A673 (cell line): ENCODE results near the gene DNAJC13. TPM values are rescaled to one million over a fixed set of nuclear protein-coding genes. Genes with fewer than 3 reads are reported as not detected.

Experiments used
- BruUV-seq: library from RNA; stranded (reverse); fragments of 400-500 nt; replicated peaks from 2 replicates; lab custom pipeline; 2021; lab: Mats Ljungman, UMichigan
- CTCF ChIA-PET: fragments of 300-600 bp; sonication (Branson Sonifier 250); formaldehyde crosslinking; loops from one replicate; lab custom pipeline; 2022; ENCODE audit warnings: antibody characterized with exemption; lab: Charles Lee
- POLR2A ChIA-PET: fragments of 300-600 bp; sonication (Branson Sonifier 250); formaldehyde crosslinking; loops from one replicate; lab custom pipeline; 2022; ENCODE audit warnings: antibody characterized with exemption; ENCODE audit not compliant: low non-redundant PET; lab: Charles Lee
- DNase-seq: peaks from one replicate; pipeline ENCODE4 v3.0.0-alpha.2; 2015; ENCODE audit warnings: low spot score
- H3K27ac ChIP-seq: fragments of 200-600 bp; sonication (generic); 2 replicates; pipeline ENCODE4 v1.5.1; 2016; ENCODE audit warnings: mixed run types, low read depth, mild to moderate bottlenecking, mixed read lengths, antibody characterized with exemption, low read length; ENCODE audit not compliant: poor library complexity, severe bottlenecking
- H3K27me3 ChIP-seq: fragments of 200-600 bp; sonication (generic); replicated peaks from 2 replicates; pipeline ENCODE4 v1.6.1; 2017; ENCODE audit warnings: mixed run types, low read depth, mild to moderate bottlenecking, mixed read lengths, antibody characterized with exemption, low read length; ENCODE audit not compliant: insufficient read depth, poor library complexity
- H3K36me3 ChIP-seq: fragments of 200-600 bp; sonication (generic); 2 replicates; pipeline ENCODE4 v1.6.1; 2016; ENCODE audit warnings: mixed run types, mild to moderate bottlenecking, mixed read lengths, antibody characterized with exemption, low read length; ENCODE audit not compliant: insufficient read depth, poor library complexity, severe bottlenecking
- H3K4me1 ChIP-seq: fragments of 200-600 bp; sonication (generic); 2 replicates; pipeline ENCODE4 v1.6.1; 2017; ENCODE audit warnings: mixed run types, mild to moderate bottlenecking, mixed read lengths, antibody characterized with exemption, low read length; ENCODE audit not compliant: insufficient read depth, poor library complexity, severe bottlenecking
- H3K4me3 ChIP-seq: fragments of 200-600 bp; sonication (generic); 2 replicates; pipeline ENCODE4 v1.5.1; 2016; ENCODE audit warnings: low read depth, mixed run types, mild to moderate bottlenecking, mixed read lengths, low read length; ENCODE audit not compliant: poor library complexity, severe bottlenecking
- H3K9me3 ChIP-seq: fragments of 200-600 bp; sonication (generic); 2 replicates; pipeline ENCODE4 v1.6.1; 2016; ENCODE audit warnings: mixed run types, low read depth, mild to moderate bottlenecking, mixed read lengths, antibody characterized with exemption, low read length; ENCODE audit not compliant: poor library complexity, severe bottlenecking
- EZH2 ChIP-seq: fragments of 200-600 bp; sonication (generic); IDR thresholded peaks from 2 replicates; pipeline ENCODE4 v1.6.1; 2017; ENCODE audit warnings: borderline replicate concordance, low read depth, mild to moderate bottlenecking, mixed read lengths, antibody characterized with exemption, low read length; ENCODE audit not compliant: poor library complexity, severe bottlenecking
- intact Hi-C: fragments of 100-400 bp; cut with micrococcal nuclease; formaldehyde crosslinking; loops from one replicate; pipeline ENCODE4 v1.10.0; 2022; ENCODE audit not compliant: unreplicated experiment
- total RNA-seq: library from RNA; stranded (reverse); gene quantifications from 2 replicates; pipeline ENCODE4 v1.2.3, GENCODE V29; 2021
- TF ChIP-seq, protein P1 (sequence below): fragments of 300-800, 200-600 bp; sonication (generic); conservative IDR thresholded peaks from 2 replicates; pipeline ENCODE4 v1.5.1; 2017; ENCODE audit warnings: low read depth, mild to moderate bottlenecking, antibody characterized with exemption, low read length, moderate library complexity, mixed read lengths

Gene DNAJC13
- total RNA-seq, 1 experiment from 2014 or later, result 46.0 TPM

DNA sequence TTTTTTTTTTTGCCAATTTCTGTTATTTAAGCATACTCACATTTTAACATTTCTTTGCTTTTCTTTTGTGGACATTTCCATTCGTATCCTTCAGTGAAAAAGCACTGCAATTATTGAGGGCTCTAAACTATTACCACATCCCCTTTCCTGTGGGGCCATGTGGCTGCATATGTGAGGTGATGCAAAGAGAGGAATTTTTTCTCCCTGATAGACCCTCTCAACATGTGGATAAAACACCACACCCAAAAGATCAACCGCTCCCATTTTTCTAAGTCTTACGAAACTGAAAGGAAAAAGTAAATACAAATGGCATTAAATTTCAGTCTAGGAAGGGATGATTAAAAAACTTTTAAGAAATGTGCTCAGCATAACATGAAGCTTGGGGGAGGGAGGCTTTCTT is 68.8 kb downstream of the DNAJC13 start:
- ChIA-PET CTCF (no interaction called here), POLR2A (no interaction called here)
- Histone ChIP-seq H3K36me3 (peaks cover 55% of the 10 kb centered on the region), H3K27me3 (no peaks in the 10 kb centered on the region), H3K4me1 (no peaks in the 10 kb centered on the region), H3K27ac (no peak overlapping the region), H3K4me3 (no peak overlapping the region), H3K9me3 (no peaks in the 10 kb centered on the region)
- TF ChIP-seq, protein P1, sequence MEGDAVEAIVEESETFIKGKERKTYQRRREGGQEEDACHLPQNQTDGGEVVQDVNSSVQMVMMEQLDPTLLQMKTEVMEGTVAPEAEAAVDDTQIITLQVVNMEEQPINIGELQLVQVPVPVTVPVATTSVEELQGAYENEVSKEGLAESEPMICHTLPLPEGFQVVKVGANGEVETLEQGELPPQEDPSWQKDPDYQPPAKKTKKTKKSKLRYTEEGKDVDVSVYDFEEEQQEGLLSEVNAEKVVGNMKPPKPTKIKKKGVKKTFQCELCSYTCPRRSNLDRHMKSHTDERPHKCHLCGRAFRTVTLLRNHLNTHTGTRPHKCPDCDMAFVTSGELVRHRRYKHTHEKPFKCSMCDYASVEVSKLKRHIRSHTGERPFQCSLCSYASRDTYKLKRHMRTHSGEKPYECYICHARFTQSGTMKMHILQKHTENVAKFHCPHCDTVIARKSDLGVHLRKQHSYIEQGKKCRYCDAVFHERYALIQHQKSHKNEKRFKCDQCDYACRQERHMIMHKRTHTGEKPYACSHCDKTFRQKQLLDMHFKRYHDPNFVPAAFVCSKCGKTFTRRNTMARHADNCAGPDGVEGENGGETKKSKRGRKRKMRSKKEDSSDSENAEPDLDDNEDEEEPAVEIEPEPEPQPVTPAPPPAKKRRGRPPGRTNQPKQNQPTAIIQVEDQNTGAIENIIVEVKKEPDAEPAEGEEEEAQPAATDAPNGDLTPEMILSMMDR, result no peak
- no peak for TF ChIP-seq EZH2
- no peak for DNase-seq
- BruUV-seq, result no TSS peak
- intact Hi-C loops, result no loop called here

DNA sequence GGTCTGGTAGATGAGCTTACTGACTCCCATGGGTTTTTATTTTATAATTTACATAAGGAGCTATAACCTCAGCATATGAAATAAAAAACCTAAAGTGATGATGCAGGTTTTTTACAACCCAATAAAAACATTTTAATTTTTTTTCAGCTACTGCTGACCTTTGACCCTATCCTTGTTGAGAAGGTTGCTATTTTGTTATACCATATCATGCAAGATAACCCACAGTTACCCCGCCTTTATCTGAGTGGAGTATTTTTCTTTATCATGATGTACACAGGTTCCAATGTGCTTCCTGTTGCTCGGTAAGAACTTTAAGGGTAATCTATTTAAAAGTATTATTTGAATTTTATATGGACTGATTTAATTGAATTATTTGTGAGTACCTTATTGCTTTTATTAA is 70.8 kb downstream of the DNAJC13 start:
- intact Hi-C loops, result no loop called here
- Histone ChIP-seq H3K36me3 (peaks cover 53% of the 10 kb centered on the region), H3K9me3 (no peaks in the 10 kb centered on the region), H3K27ac (no peak overlapping the region), H3K27me3 (no peaks in the 10 kb centered on the region), H3K4me3 (no peak overlapping the region), H3K4me1 (no peaks in the 10 kb centered on the region)
- no peak for DNase-seq
- TF ChIP-seq EZH2, result no peak
- TF ChIP-seq, protein P1, result no peak
- ChIA-PET CTCF (no interaction called here), POLR2A (no interaction called here)
- no TSS peak for BruUV-seq

DNA sequence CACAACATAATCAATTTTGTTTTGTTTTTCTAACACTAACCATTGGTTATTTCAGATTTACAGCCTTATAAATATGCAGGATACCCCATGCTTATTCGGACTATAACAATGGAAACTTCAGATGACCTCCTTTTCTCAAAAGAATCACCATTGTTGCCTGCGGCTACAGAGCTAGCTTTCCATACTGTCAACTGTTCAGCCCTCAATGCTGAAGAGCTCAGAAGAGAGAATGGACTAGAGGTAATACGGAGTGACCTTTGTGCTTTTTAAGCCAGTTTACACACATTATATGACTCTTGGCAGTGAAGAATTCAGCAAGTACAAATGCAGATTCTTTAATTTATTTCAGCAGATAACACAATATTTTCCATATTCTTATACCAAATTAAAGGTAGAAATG is 81.8 kb downstream of the DNAJC13 start:
- no TSS peak for BruUV-seq
- DNase-seq, result no peak
- ChIA-PET CTCF (no interaction called here), POLR2A (no interaction called here)
- TF ChIP-seq EZH2, result no peak
- TF ChIP-seq, protein P1, result no peak
- Histone ChIP-seq H3K9me3 (no peaks in the 10 kb centered on the region), H3K4me1 (no peaks in the 10 kb centered on the region), H3K27me3 (no peaks in the 10 kb centered on the region), H3K4me3 (no peak overlapping the region), H3K36me3 (peaks cover 84% of the 10 kb centered on the region), H3K27ac (no peak overlapping the region)
- intact Hi-C loops, result no loop called here
